Activated T-helper 1 cell treated with Interleukin-2 at 50 U/mL for 16 hours (primary cell): Measurements from ENCODE around the gene FBXL19.
"Not testable (repeated sequence)": the region's sequence is repeated elsewhere in the genome, so short reads cannot be mapped to it uniquely, and the experiment has no call there.

Experiments used
- DNase-seq: peaks from one replicate; pipeline ENCODE4 v3.0.0-alpha.2; 2020; ENCODE audit warnings: low read depth

Gene FBXL19

GRCh38 chr16:30922960-30923535 lies 324 bp upstream of the FBXL19 start:
- peak; percentile 92 for DNase-seq

- DNase-seq = no peak
Observed at GRCh38 chr16:30924076-30924912, 922 bp downstream of the FBXL19 start.

- DNase-seq = no peak
Observed at GRCh38 chr16:30924913-30925631, 1.7 kb downstream of the FBXL19 start.

GRCh38 chr16:30925632-30925987 lies 2.2 kb downstream of the FBXL19 start:
- DNase-seq = no peak

- no peak for DNase-seq
Observed at GRCh38 chr16:30925995-30926811, 2.8 kb downstream of the FBXL19 start.

GRCh38 chr16:30926937-30927788 lies 3.8 kb downstream of the FBXL19 start:
- no peak for DNase-seq

GRCh38 chr16:30927789-30928378 lies 4.5 kb downstream of the FBXL19 start:
- no peak for DNase-seq

- DNase-seq = no peak
Observed at GRCh38 chr16:30928390-30928789, 5.0 kb downstream of the FBXL19 start.

- no peak for DNase-seq
Observed at GRCh38 chr16:30929167-30929566, 5.8 kb downstream of the FBXL19 start.

GRCh38 chr16:30930160-30930571 lies 6.8 kb downstream of the FBXL19 start:
- no peak for DNase-seq

GRCh38 chr16:30931068-30931650 lies 7.8 kb downstream of the FBXL19 start:
- no peak for DNase-seq

GRCh38 chr16:30934827-30935557 lies 11.6 kb downstream of the FBXL19 start:
- DNase-seq = no peak

GRCh38 chr16:30937692-30938091 lies 14.3 kb downstream of the FBXL19 start:
- DNase-seq = no peak

GRCh38 chr16:30939571-30939970 lies 16.2 kb downstream of the FBXL19 start:
- not testable (repeated sequence) for DNase-seq

GRCh38 chr16:30941600-30942425 lies 18.4 kb downstream of the FBXL19 start:
- DNase-seq = peak; percentile 45

GRCh38 chr16:30942426-30942806 lies 19.0 kb downstream of the FBXL19 start:
- no peak for DNase-seq

GRCh38 chr16:30944352-30944751 lies 21.0 kb downstream of the FBXL19 start:
- no peak for DNase-seq

- no peak for DNase-seq
Observed at GRCh38 chr16:30946671-30947540, 23.5 kb downstream of the FBXL19 start.
